HEK293 (cell line): ENCODE measurements around the gene ADAMTS10.

ENCODE experiments used
- ZNF202 ChIP-seq: fragments of 450-650 bp; formaldehyde crosslinking; IDR thresholded peaks from 2 replicates; pipeline ENCODE4 v1.5.1; 2016; ENCODE audit warnings: missing biosample characterization, missing genetic modification characterization, borderline replicate concordance
- ZNF211 ChIP-seq: fragments of 450-650 bp; formaldehyde crosslinking; IDR thresholded peaks from 2 replicates; pipeline ENCODE4 v1.5.1; 2016; ENCODE audit warnings: low read depth, missing biosample characterization, missing genetic modification characterization
- ZNF768 ChIP-seq: fragments of 450-650 bp; formaldehyde crosslinking; IDR thresholded peaks from 2 replicates; pipeline ENCODE4 v1.5.1; 2018; ENCODE audit warnings: missing biosample characterization, mild to moderate bottlenecking, missing genetic modification characterization

DNA sequence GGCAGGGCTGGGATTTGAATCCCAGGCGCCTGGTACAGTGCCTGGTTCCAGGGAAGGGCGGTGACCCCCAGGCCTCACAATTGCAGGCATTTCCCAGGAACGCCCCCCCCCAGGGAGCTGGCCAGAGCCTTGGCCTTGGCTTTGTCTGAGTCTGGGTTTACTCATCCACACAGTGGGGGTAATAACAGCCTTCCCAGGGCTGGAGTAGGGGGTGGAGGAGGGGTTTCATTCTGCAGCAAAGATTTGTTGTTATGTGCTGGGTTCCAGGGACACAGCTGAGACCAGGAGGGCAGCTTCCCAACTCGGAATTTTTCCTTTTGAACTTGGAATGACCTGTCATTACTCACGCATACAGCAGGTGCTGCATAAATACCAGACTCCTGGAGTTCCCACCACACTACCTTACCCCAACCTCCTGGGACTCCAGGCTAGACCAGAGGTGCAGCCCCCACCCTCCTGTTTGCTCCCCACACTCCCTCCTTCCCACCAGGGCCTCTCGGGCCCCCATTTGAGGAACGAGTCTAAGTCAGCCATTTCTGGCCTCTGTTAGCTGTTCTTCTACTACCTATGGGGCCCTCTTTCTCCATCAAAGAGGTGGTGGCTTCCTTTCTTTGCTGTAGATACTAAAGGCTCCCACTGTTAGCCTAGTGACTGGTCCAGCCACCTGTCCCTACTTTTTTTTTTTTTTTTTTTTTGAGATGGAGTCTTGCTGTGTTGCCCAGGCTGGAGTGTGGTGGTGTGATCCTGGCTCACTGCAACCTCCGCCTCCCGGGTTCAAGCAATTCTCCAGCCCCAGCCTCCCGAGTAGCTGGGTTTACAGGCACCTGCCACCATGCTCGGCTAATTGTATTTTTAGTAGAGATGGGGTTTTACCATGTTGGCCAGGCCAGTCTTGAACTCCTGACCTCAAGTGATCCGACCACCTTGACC, 1.6 kb upstream of the ADAMTS10 start:
- TF ChIP-seq ZNF211 (tag by site-specific recombination), result no peak
- no peak for TF ChIP-seq ZNF768 (tag by site-specific recombination)
- no peak for TF ChIP-seq ZNF202
